ENCODE measurements around the gene DIS3.
"Not testable (repeated sequence)": the region's sequence is repeated elsewhere in the genome, so short reads cannot be mapped to it uniquely, and the experiment has no call there.

DIS3 gene

GRCh38 chr13:72781451-72782439 lies at the start of gene DIS3, which contains the start of gene PIBF1:
DIS3 (minus strand) TSS chr13:72781900; CDS start chr13:72781832, 68 bp downstream.
PIBF1 (plus strand) TSS chr13:72782133; CDS start chr13:72783470, 1,337 bp downstream.
- peak; percentile 86 for DNase-seq

GRCh38 chr13:72823724-72824123 lies 42.0 kb upstream of the DIS3 start:
- no peak for DNase-seq

- no peak for DNase-seq
These were observed 41.4 kb upstream of the DIS3 start for GRCh38 chr13:72823081-72823480.

- DNase-seq = no peak
These were observed 39.2 kb upstream of the DIS3 start for GRCh38 chr13:72820898-72821279.

GRCh38 chr13:72820156-72820897 lies 38.6 kb upstream of the DIS3 start:
- DNase-seq = no peak

GRCh38 chr13:72808917-72809500 lies 27.3 kb upstream of the DIS3 start:
- no peak for DNase-seq

- not testable (repeated sequence) for DNase-seq
These were observed 24.8 kb upstream of the DIS3 start for GRCh38 chr13:72806514-72806913.

GRCh38 chr13:72805676-72806346 lies 24.1 kb upstream of the DIS3 start:
- peak; percentile 59 for DNase-seq

- DNase-seq = no peak
These were observed 22.6 kb upstream of the DIS3 start for GRCh38 chr13:72804301-72804700.

GRCh38 chr13:72798817-72799216 lies 17.1 kb upstream of the DIS3 start:
- DNase-seq = no peak

GRCh38 chr13:72792640-72793039 lies 10.9 kb upstream of the DIS3 start:
- DNase-seq = no peak

GRCh38 chr13:72788831-72789230 lies 7.1 kb upstream of the DIS3 start:
- DNase-seq = no peak

GRCh38 chr13:72784679-72785078 lies 3.0 kb upstream of the DIS3 start:
- not testable (repeated sequence) for DNase-seq

GRCh38 chr13:72782717-72783116 lies 1.0 kb upstream of the DIS3 start:
- no peak for DNase-seq

GRCh38 chr13:72774019-72774418 lies 7.7 kb downstream of the DIS3 start:
- no peak for DNase-seq

GRCh38 chr13:72763411-72763810 lies 18.3 kb downstream of the DIS3 start:
- no peak for DNase-seq

GRCh38 chr13:72760189-72760588 lies 21.5 kb downstream of the DIS3 start:
- DNase-seq = no peak

GRCh38 chr13:72757792-72758535 lies 23.7 kb downstream of the DIS3 start:
- DNase-seq = no peak

GRCh38 chr13:72754111-72754510 lies 27.6 kb downstream of the DIS3 start:
- DNase-seq = no peak

- no peak for DNase-seq
These were observed 30.5 kb downstream of the DIS3 start for GRCh38 chr13:72751220-72751619.

- no peak for DNase-seq
These were observed 36.4 kb downstream of the DIS3 start for GRCh38 chr13:72745260-72745659.

GRCh38 chr13:72740015-72740414 lies 41.7 kb downstream of the DIS3 start:
- no peak for DNase-seq
